Stimulated activated effector memory CD8-positive, alpha-beta T cell treated with anti-CD3 and anti-CD28 coated beads, Interleukin-12 subunit alpha, Interleukin-12 subunit beta, amount 100 ng/mL, for 72 hours (primary cell): Measurements from ENCODE around the gene GCC2.

Experiments used
- ATAC-seq: fragments of 150-1000 bp; cut with Tn5 transposase; 2 replicates; pipeline ENCODE4 v1.10.0; 2021
- DNase-seq, 2 donors: peaks; one replicate each; pipeline ENCODE4 v3.0.0; 2021 to 2022; ENCODE audit warnings: low spot score in 2 of 2
- H3K27ac Mint-ChIP-seq: one replicate; pipeline ENCODE4 v1.8.0; 2022; ENCODE audit warnings: mild to moderate bottlenecking, mixed read lengths
- H3K36me3 Mint-ChIP-seq: one replicate; pipeline ENCODE4 v1.8.0; 2022; ENCODE audit warnings: mild to moderate bottlenecking, mixed read lengths
- H3K4me1 Mint-ChIP-seq: one replicate; pipeline ENCODE4 v1.8.0; 2022; ENCODE audit warnings: mixed read lengths
- H3K4me3 Mint-ChIP-seq: one replicate; pipeline ENCODE4 v1.8.0; 2022; ENCODE audit warnings: mild to moderate bottlenecking, mixed read lengths
- H3K9me3 Mint-ChIP-seq: one replicate; pipeline ENCODE4 v1.8.0; 2022; ENCODE audit warnings: mixed read lengths

The GCC2 gene

DNA sequence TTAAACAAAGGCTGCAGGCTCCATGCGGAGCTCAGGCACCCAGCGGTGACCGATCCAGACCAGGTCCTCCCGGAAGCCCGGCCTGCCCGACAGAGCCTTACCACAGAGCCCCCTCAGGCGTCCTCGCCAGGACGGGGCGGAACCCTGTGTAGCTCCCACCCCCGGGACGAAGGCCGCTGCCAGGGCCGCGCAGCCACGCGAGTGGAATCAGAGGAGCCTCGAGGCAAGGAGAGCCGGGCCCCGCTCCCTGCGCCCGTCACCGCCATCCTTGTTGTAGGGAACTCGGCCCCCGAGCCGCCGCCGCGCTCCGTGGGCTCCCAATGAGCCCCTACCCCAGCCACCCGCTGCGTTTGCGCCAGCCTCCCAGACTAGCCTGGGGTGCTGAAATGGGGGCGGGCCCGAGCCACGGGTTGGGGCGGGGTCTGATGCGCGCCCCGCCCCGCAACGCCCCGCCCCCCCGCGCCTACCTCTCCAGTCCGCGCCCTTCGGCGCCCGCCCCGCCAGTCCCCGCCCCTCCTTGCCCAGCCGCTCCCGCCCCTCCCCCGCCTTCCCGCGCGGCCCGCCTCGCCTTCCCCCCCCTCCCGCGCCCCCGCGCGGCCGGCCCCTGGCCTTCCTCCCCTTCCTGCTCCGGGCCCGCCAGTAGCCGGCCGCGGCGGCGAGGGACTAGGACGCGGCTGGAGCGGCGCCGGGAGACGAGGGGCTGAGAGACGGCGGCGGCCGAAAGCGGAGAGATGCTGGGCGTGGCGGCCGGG lies 85.0 kb downstream of the GCC2 start, which contains the start of gene LIMS1:
TSS of gene LIMS1 (plus strand) at position 639 of the 752 bp plus-strand sequence. CDS start at position 732, 93 bp downstream.
- Mint-ChIP-seq H3K9me3 (no peaks in the 10 kb centered on the region), H3K27ac (peak within 1 kb of the TSS; percentile 84), H3K4me1 (peaks cover 43% of the 10 kb centered on the region), H3K4me3 (peak within 1 kb of the TSS; percentile 84), H3K36me3 (peaks cover 21% of the 10 kb centered on the region)
- ATAC-seq, result peak; percentile 93
- peak; percentile 76 to 92 for DNase-seq

DNA sequence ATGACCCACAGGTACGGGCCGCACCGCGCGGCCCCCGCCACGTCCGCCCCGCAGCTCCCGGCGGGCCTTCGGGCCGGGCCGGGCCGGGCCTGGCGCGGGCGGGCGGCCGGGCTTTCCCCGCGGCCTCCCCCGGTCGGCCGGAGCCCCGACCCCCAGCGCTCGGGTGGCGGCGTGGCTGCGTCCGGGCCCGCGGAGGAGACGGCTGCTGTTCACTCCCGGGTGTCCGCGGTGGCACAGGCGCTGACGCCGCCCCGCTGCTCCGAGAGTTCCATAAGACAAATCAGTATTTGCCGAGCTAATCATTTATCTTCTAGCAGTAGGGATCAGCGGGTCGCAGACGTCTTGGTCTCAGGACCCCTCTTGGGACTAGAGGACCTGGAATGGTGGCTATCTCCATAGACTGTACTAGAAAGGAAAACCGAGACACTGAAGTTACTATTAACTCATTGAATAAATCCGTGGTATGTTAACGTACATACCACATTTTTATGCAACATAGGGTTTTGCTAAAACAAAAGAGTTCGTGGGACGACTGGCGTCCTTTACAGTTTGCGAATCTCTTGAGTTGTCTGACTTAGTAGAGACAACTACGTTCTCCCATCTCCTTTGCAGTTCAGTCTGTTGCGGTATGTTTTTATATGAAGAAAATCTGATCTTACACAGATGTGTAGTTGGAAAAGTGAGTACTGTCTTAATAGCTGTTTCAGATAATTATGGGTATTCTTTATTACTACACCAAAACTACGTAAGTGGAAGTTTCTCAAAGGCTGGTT lies 85.8 kb downstream of the GCC2 start:
- Mint-ChIP-seq H3K27ac (peak overlapping the region; percentile 84), H3K36me3 (peaks cover 21% of the 10 kb centered on the region), H3K4me3 (peak overlapping the region; percentile 84), H3K9me3 (no peaks in the 10 kb centered on the region), H3K4me1 (peaks cover 43% of the 10 kb centered on the region)
- DNase-seq (peak in 1 of 2 donors; percentile 35), ATAC-seq (peak; percentile 64)

DNA sequence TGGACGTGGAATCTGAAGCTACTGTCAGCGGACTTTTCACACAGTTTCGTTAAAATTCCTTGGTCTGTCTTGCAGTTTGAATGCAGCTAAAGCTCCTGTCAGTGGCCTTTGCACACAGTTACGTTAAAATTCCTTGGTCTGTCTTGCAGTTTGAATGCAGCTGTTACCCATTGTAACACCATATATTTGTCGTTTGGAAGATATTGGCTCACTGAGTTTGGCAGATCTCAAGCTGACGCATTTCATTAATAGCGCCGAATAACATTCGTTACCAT lies 86.3 kb downstream of the GCC2 start:
- Mint-ChIP-seq H3K4me1 (peaks cover 43% of the 10 kb centered on the region), H3K27ac (peak overlapping the region; percentile 84), H3K9me3 (no peaks in the 10 kb centered on the region), H3K36me3 (peaks cover 21% of the 10 kb centered on the region), H3K4me3 (peak overlapping the region; percentile 84)
- DNase-seq (no peak), ATAC-seq (no peak)

DNA sequence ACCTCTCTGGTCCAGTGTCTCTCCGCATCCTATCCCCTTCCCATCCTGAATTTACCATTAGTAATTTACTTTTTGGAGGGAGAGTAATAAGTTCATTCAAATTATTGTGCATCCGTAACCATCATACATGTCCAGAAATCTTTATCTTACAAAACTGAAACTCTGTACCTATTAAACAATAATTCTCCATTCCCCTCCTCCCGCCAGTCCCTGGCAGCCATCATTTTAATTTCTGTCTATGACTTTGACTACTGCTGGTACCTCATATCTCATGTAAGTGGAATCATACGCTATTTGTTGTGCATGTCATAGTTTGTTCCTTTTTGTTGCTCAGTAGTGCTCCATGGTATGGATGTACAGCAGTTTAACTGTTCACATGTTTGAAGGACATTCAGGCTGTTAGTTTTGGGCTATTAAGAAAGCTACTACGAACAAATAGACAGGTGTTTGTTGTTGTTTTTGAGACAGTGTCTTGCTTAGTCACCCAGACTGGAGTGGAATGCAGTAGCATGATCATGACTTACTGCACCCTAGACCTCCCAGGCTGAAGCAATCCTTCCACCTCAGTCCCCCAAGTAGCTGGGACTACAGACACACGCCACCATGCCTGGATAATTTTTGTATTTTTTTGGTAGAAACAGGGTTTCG lies 87.3 kb downstream of the GCC2 start:
- DNase-seq (no peak), ATAC-seq (no peak)
- H3K27ac Mint-ChIP-seq, result no peak overlapping the region
- H3K9me3 Mint-ChIP-seq, result no peaks in the 10 kb centered on the region
- peak overlapping the region; percentile 84 for H3K4me3 Mint-ChIP-seq
- H3K36me3 Mint-ChIP-seq, result peaks cover 21% of the 10 kb centered on the region
- H3K4me1 Mint-ChIP-seq, result peaks cover 34% of the 10 kb centered on the region

DNA sequence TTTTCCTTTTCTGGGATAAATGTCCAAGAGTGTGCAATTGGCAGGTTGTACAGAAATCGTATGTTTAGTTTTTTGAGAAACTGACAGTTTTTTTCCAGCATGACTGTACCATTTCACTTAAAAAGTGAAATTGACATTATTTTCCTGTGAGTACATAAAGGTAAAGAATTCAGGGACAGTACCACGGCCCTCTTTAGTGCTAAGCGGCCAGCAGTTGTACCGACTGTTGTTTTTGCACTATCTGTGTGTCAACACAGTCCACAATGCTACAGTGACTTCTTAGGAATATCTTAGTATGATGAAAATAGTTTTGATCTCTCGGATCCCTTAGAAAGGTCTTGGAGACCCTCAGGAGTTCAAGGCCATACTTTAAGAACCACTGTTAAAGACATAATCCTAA lies 87.9 kb downstream of the GCC2 start:
- H3K4me1 Mint-ChIP-seq, result peaks cover 33% of the 10 kb centered on the region
- no peak for DNase-seq
- H3K9me3 Mint-ChIP-seq, result no peaks in the 10 kb centered on the region
- H3K4me3 Mint-ChIP-seq, result no peak overlapping the region
- H3K36me3 Mint-ChIP-seq, result peaks cover 21% of the 10 kb centered on the region
- ATAC-seq, result no peak
- H3K27ac Mint-ChIP-seq, result no peak overlapping the region

DNA sequence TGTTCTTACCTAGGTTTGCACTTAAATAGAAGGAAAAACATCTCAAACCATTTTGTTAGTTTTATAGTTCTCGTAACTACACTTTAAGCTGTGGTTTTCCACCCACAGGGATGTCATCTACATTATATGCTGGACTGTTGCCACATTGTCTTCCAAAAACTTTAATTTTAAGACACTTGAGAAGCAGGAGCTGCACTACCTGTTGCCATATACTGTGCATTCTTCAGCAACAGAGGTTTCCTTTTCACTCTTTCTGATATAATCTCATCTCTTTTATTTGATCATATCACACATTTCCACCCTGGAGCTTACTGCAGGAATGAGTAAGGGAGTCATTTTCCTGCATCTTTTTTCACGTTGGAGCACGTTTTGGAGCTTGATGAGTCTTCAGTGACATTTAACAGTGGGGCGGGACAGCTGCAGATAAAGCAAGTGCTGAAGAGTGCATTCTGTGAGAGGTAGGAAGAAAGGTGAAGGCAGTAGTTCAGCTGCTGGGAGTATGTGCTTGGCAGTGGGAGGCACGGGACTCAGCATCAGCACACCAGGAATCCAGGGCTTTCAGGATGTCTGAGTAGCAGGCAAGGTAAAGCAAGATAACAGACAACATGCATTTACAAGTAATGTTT lies 89.1 kb downstream of the GCC2 start:
- no peak overlapping the region for H3K27ac Mint-ChIP-seq
- no peaks in the 10 kb centered on the region for H3K9me3 Mint-ChIP-seq
- DNase-seq (peak in 1 of 2 donors; percentile 18), ATAC-seq (no peak)
- peaks cover 29% of the 10 kb centered on the region for H3K4me1 Mint-ChIP-seq
- H3K36me3 Mint-ChIP-seq, result peaks cover 19% of the 10 kb centered on the region
- no peak overlapping the region for H3K4me3 Mint-ChIP-seq

DNA sequence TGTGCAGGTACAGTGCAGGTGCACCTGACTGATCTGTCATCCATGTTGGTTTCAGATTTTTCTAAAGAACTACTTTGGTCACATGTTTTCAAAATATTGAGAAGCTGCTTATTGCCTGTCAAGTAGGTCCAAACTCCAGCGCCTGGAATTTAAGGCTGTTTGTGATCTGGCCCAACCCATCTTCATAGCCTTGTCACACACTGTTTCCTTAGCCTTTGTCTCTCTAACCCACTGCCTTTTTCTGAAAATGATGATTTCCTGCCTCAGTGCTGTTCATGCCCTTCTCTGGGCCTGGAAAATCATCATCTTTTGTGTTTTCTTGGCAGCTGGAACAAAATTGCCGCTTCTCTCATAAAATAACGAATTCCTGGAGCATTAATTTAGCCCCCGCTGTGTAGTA lies 92.4 kb downstream of the GCC2 start:
- H3K27ac Mint-ChIP-seq, result no peak overlapping the region
- ATAC-seq, result no peak
- peak in 1 of 2 donors; percentile 10 for DNase-seq
- H3K9me3 Mint-ChIP-seq, result no peaks in the 10 kb centered on the region
- H3K4me1 Mint-ChIP-seq, result peaks cover 19% of the 10 kb centered on the region
- no peak overlapping the region for H3K4me3 Mint-ChIP-seq
- H3K36me3 Mint-ChIP-seq, result no peaks in the 10 kb centered on the region

DNA sequence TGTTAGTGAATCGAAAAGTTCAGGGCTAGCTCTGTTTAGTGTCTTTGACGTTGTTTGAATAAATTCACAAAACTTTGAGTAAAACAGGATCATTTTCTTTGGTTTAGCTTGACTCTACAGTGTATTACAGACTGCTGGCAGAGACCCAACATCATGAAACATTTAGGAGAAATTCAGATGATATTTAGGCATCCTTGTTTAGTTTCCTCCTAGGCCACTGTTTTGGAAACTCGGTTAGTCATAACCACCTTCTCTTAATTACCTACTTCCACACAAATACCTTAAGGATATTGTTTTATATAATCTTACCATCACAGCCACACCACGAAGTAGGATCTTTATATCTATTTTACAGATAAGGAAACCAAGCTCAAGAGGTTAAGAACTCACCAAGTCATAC lies 93.1 kb downstream of the GCC2 start:
- ATAC-seq (no peak), DNase-seq (no peak)
- H3K4me3 Mint-ChIP-seq, result no peak overlapping the region
- peaks cover 22% of the 10 kb centered on the region for H3K4me1 Mint-ChIP-seq
- H3K27ac Mint-ChIP-seq, result no peak overlapping the region
- H3K9me3 Mint-ChIP-seq, result no peaks in the 10 kb centered on the region
- H3K36me3 Mint-ChIP-seq, result no peaks in the 10 kb centered on the region

DNA sequence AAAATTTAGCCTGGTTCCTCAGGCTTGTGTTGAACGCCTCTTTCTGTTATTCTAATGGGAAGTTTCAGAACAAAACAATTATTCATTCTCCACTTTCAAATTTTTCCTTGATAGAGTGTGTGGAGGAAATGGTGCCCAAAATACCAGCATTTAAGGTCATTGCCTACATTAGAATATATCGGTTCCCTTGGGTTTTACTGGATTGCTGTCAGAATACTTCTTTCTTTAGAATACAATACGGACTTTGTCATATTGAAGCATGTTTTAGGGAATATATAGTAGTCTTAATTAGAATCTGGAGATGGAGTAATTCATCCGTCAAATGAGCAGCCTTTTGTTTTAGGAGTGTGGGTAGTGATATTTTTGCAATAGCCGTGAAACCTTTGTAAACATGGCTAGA lies 98.6 kb downstream of the GCC2 start:
- Mint-ChIP-seq H3K9me3 (no peaks in the 10 kb centered on the region), H3K4me3 (no peak overlapping the region), H3K27ac (no peak overlapping the region), H3K36me3 (no peaks in the 10 kb centered on the region), H3K4me1 (peaks cover 5% of the 10 kb centered on the region)
- DNase-seq (no peak), ATAC-seq (no peak)

DNA sequence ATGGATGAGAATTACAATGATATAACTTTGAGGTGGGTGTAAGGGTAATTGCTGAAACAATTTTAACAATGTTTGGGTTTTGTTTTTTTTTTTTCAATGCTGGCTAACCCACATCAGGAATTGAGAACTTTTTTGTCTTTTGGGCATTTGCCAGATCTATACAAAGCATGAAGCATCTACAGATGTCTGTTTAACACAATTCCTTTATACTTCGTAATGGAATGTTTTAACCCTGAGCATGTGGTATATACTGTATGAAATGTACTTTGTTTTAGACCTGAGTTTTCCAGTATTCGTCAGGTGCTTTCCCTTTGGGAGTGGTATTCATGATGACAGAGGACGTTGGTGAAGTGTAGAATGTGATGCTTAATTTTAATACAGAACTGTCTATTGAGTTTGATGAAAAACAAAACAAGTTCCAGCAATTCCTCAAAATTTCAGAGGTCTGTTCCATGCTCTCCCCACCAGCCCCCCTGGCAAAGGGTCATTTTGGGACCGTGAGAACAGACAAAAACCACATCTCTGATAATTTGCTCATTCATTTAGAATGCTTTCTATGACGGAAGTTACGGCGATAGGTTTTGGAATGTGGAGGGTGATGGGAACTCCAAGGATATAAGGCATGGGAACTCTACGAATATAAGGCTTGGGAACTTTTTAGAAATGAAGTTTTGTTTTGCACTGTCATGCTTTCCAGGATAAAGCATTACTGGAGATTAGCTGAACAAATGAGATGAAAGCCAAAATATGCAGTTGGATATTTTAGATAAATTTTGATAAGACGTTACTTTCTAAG lies 99.4 kb downstream of the GCC2 start:
- H3K27ac Mint-ChIP-seq, result no peak overlapping the region
- no peak overlapping the region for H3K4me3 Mint-ChIP-seq
- ATAC-seq, result no peak
- H3K9me3 Mint-ChIP-seq, result no peaks in the 10 kb centered on the region
- no peak for DNase-seq
- no peaks in the 10 kb centered on the region for H3K36me3 Mint-ChIP-seq
- H3K4me1 Mint-ChIP-seq, result peaks cover 5% of the 10 kb centered on the region

DNA sequence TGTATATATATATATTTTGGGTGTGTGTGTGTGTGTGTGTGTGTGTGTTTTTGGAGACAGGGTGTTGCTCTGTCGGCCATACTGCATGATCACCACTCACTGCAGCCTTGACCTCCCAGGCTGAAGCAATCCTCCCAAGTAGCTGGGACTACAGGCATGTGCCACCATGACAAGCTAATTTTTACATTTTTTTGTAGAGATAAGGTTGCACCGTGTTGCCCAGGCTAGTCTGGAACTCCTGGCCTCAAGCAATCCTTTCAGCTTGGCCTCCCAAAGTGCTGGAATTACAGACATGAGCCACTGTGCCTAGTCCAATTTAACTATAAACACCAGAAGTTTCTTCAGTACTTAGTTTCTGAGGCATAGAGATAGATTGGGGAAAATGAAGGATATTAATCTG lies 103.6 kb downstream of the GCC2 start:
- Mint-ChIP-seq H3K4me1 (peaks cover 5% of the 10 kb centered on the region), H3K36me3 (no peaks in the 10 kb centered on the region), H3K9me3 (no peaks in the 10 kb centered on the region), H3K4me3 (no peak overlapping the region), H3K27ac (no peak overlapping the region)
- DNase-seq (no peak), ATAC-seq (no peak)

DNA sequence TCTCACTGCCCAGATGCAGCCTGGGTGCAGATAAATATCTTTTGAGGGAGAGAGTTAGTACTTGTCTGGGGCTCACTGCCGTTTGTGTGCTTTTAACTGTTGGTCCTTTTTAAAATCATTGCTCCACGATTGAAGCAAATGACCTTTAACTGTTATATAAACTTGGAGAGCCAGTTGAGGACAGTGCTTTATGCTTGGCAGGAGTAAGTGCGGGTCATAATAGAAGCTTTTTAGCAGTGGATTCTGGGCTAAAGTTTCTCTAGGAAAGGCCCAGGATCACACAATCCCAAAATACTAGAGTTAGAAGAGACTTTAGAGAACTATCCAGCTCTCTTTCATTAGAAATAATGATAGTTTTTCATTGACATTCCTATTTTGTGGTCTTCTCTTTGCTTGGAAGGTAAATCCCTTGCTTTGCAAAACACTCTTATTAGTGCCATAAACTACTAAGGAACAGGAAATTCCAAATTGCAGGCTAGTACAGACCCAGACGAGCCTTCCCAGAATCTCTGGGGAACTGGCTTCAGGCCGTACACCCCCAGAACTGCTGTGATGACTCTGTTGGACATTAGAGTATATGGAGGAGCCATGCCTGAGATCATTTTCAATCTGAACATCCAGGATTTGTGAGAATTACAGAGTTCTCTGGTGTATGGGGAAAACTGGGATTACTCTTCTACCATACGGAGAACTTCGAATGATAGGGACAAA lies 104.4 kb downstream of the GCC2 start:
- no peak for DNase-seq
- ATAC-seq, result no peak
- peaks cover 5% of the 10 kb centered on the region for H3K4me1 Mint-ChIP-seq

DNA sequence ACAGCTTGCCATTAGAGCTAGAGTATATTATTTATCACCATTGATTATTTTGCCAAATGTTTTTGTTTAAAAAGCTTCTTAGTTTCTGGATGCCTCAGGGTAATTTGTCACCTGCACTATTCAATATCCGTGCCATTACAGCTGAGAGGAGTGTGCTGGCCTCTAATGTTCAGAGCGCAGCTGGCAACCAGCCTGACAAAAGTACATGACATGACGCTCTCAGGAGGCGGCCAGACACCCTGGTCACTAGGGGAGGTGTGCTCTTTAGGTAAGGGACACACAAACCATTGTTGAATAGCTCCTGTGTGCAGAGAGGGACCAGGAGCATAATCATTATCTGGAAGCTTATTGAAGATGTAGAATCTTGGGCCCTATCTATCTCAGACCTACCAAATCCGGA lies 105.5 kb downstream of the GCC2 start:
- no peaks in the 10 kb centered on the region for H3K36me3 Mint-ChIP-seq
- H3K9me3 Mint-ChIP-seq, result no peaks in the 10 kb centered on the region
- no peak overlapping the region for H3K27ac Mint-ChIP-seq
- H3K4me3 Mint-ChIP-seq, result no peak overlapping the region
- DNase-seq (no peak), ATAC-seq (no peak)
- peaks cover 5% of the 10 kb centered on the region for H3K4me1 Mint-ChIP-seq

More for the DNA sequence above, 104.4 kb downstream of the GCC2 start:
- no peaks in the 10 kb centered on the region for H3K36me3 Mint-ChIP-seq
- H3K9me3 Mint-ChIP-seq, result no peaks in the 10 kb centered on the region
- H3K27ac Mint-ChIP-seq, result no peak overlapping the region
- no peak overlapping the region for H3K4me3 Mint-ChIP-seq

DNA sequence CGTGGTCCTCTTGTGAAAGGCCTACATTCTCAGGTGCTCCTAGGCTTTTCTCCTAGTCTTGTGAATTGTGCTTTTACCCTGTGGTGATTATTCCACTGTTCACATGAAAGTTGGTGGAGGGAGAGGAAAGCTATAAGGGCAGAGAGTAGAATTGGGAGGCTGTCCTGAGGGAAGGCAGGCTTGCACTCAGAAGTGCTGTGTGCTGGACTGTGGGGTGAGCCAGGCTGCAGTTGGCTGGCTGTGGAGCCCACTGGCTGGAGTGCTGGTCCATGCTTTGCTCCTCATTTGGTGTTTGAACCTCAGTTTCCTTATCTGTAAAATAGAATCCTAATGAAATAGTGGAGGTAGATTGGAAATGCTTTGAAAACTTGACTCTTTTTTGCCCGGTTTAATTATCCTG lies 106.6 kb downstream of the GCC2 start:
- H3K9me3 Mint-ChIP-seq, result no peaks in the 10 kb centered on the region
- ATAC-seq, result no peak
- H3K4me1 Mint-ChIP-seq, result peaks cover 11% of the 10 kb centered on the region
- no peak overlapping the region for H3K4me3 Mint-ChIP-seq
- no peak for DNase-seq
- no peak overlapping the region for H3K27ac Mint-ChIP-seq
- no peaks in the 10 kb centered on the region for H3K36me3 Mint-ChIP-seq
